Neuronal stem cell (in vitro differentiated cells): ENCODE data around the gene DAPK2.
"Not testable (repeated sequence)": the region's sequence is repeated elsewhere in the genome, so short reads cannot be mapped to it uniquely, and the experiment has no call there.

Source experiments
- DNase-seq: peaks from one replicate; pipeline ENCODE4 v3.0.0-alpha.2; 2013; ENCODE audit warnings: low spot score
- H2AFZ ChIP-seq: one replicate; pipeline ENCODE4 v1.6.1; 2013; ENCODE audit warnings: mild to moderate bottlenecking, low read length, inconsistent platforms
- H2AK5ac ChIP-seq: 2 replicates; pipeline ENCODE4 v1.6.1; 2013; ENCODE audit warnings: low read depth, mild to moderate bottlenecking, inconsistent platforms, low read length, moderate library complexity, mixed read lengths
- H2BK120ac ChIP-seq: 2 replicates; pipeline ENCODE4 v1.6.1; 2013; ENCODE audit warnings: low read depth, mild to moderate bottlenecking, inconsistent platforms, low read length, moderate library complexity, mixed read lengths
- H2BK12ac ChIP-seq: one replicate; pipeline ENCODE4 v1.6.1; 2013; ENCODE audit warnings: low read length, inconsistent platforms
- H2BK15ac ChIP-seq: 2 replicates; pipeline ENCODE4 v1.6.1; 2013; ENCODE audit warnings: mild to moderate bottlenecking, low read length, inconsistent platforms, mixed read lengths
- H2BK5ac ChIP-seq: one replicate; pipeline ENCODE4 v1.6.1; 2013; ENCODE audit warnings: inconsistent platforms, mild to moderate bottlenecking, low read length, moderate library complexity
- H3K14ac ChIP-seq: one replicate; pipeline ENCODE4 v1.6.1; 2013; ENCODE audit warnings: low read length, inconsistent platforms
- H3K18ac ChIP-seq: 2 replicates; pipeline ENCODE4 v1.6.1; 2013; ENCODE audit warnings: low read length, inconsistent platforms
- H3K23ac ChIP-seq: 2 replicates; pipeline ENCODE4 v1.6.1; 2013; ENCODE audit warnings: low read depth, mild to moderate bottlenecking, mixed read lengths, low read length, inconsistent platforms; ENCODE audit not compliant: poor library complexity
- H3K27ac ChIP-seq: replicated peaks from 3 replicates; pipeline ENCODE4 v1.5.1; 2013; ENCODE audit warnings: low read length, inconsistent platforms
- H3K27me3 ChIP-seq, 3 experiments: 2 replicates each; pipeline ENCODE4 v1.6.1; 2013; ENCODE audit warnings: low read length in 3 of 3, mild to moderate bottlenecking in 2 of 3, inconsistent platforms in 1 of 3, low read depth in 1 of 3, mixed read lengths in 1 of 3, moderate library complexity in 1 of 3; ENCODE audit not compliant: control insufficient read depth in 3 of 3, insufficient read depth in 3 of 3
- H3K36me3 ChIP-seq, 2 donors: replicated peaks in 1 of 2; 2 replicates each; pipeline ENCODE4 v1.6.1; 2013; ENCODE audit warnings: low read length in 2 of 2; ENCODE audit not compliant: control insufficient read depth in 2 of 2, insufficient read depth in 2 of 2
- H3K4ac ChIP-seq: 2 replicates; pipeline ENCODE4 v1.6.1; 2013; ENCODE audit warnings: inconsistent platforms, mild to moderate bottlenecking, low read length, moderate library complexity
- H3K4me1 ChIP-seq, 2 donors: 1 replicate in 1 of 2; 2 replicates in 1 of 2; pipeline ENCODE4 v1.6.1; 2013; ENCODE audit warnings: low read length in 2 of 2, low read depth in 1 of 2; ENCODE audit not compliant: control insufficient read depth in 2 of 2, insufficient read depth in 1 of 2
- H3K4me2 ChIP-seq: one replicate; pipeline ENCODE4 v1.6.1; 2013; ENCODE audit warnings: mild to moderate bottlenecking, low read length, inconsistent platforms; ENCODE audit not compliant: insufficient read depth, poor library complexity, severe bottlenecking
- H3K4me3 ChIP-seq, 2 donors: 2 replicates each; pipeline ENCODE4 v1.5.1; 2013; ENCODE audit warnings: low read length in 2 of 2, mild to moderate bottlenecking in 2 of 2, inconsistent platforms in 1 of 2, moderate library complexity in 1 of 2
- H3K79me1 ChIP-seq: one replicate; pipeline ENCODE4 v1.6.1; 2013; ENCODE audit warnings: low read depth, mild to moderate bottlenecking, inconsistent platforms, low read length, moderate library complexity
- H3K9ac ChIP-seq: one replicate; pipeline ENCODE4 v1.6.1; 2013; ENCODE audit warnings: mild to moderate bottlenecking, low read depth, low read length, inconsistent platforms; ENCODE audit not compliant: poor library complexity
- H3K9me3 ChIP-seq, 2 donors: replicated peaks in 1 of 2; 2 replicates each; pipeline versions ENCODE3 to v1.6.1; 2013; ENCODE audit warnings: low read length in 2 of 2, mild to moderate bottlenecking in 2 of 2, inconsistent platforms in 1 of 2, low read depth in 1 of 2, mixed read lengths in 1 of 2, moderate library complexity in 1 of 2; ENCODE audit not compliant: control insufficient read depth in 2 of 2, insufficient read depth in 1 of 2
- H4K8ac ChIP-seq: one replicate; pipeline ENCODE4 v1.6.1; 2013; ENCODE audit warnings: low read depth, mild to moderate bottlenecking, inconsistent platforms, low read length, moderate library complexity
- H4K91ac ChIP-seq: one replicate; pipeline ENCODE4 v1.6.1; 2013; ENCODE audit warnings: low read length, low read depth, mild to moderate bottlenecking, inconsistent platforms; ENCODE audit not compliant: poor library complexity
- WGBS, 2 donors: extraction: QIAGEN DNeasy Blood & Tissue Kit; methylation state at CpG; one replicate each; pipeline ENCODE4 v1.1.7; 2013; ENCODE audit warnings: missing lambda C conversion rate in 2 of 2, mixed read lengths in 1 of 2; ENCODE audit not compliant: insufficient read length in 2 of 2, insufficient replicate concordance in 1 of 2; ENCODE audit errors: extremely low coverage in 2 of 2; 5-methylcytosine and 5-hydroxymethylcytosine counted together

The DAPK2 gene

GRCh38 chr15:63968122-63968524 lies 78.2 kb downstream of the DAPK2 start:
- Histone ChIP-seq H3K4me2 (no peak overlapping the region), H3K4me3 (no peak overlapping the region), H2BK15ac (no peak overlapping the region), H3K4ac (no peak overlapping the region), H3K4me1 (peaks cover 13 to 25% of the 10 kb centered on the region in 2 donors), H3K36me3 (no peaks in the 10 kb centered on the region), H3K18ac (peak overlapping the region; percentile 46), H2AFZ (no peak overlapping the region), H2BK12ac (no peak overlapping the region), H2BK120ac (no peak overlapping the region), H3K27ac (no peak overlapping the region), H3K14ac (no peak overlapping the region), H3K9ac (no peak overlapping the region), H3K9me3 (peaks cover 4 to 18% of the 10 kb centered on the region in 2 donors), H3K27me3 (no peaks in the 10 kb centered on the region), H3K23ac (no peak overlapping the region), H4K91ac (no peak overlapping the region), H2AK5ac (no peak overlapping the region), H2BK5ac (no peak overlapping the region), H4K8ac (no peak overlapping the region), H3K79me1 (no peaks in the 10 kb centered on the region)
- WGBS, 2 donors = no CpG with 5 or more reads among the region's 4 CpGs
- no peak for DNase-seq

DNA sequence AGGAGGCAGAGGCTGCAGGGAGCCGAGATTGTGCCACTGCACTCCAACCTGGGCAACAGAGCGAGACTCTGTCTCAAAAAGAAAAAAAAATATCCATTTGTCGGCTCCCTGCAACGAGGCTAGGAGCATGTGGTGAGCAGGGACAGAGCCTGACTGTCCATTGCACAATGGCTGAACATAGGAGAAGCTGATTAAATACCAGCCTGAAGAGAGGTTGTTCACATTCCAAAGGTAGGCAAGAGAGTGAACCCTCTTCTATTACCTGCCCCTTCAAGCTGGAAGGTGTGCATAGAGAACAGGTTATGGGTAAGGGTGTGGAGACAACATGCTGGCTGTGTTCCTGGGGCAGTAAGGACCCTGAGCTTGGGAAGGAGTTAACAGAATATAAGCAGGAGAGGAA lies 78.7 kb downstream of the DAPK2 start:
- Histone ChIP-seq H3K4me3 (no peak overlapping the region), H3K9ac (no peak overlapping the region), H3K14ac (no peak overlapping the region), H4K91ac (no peak overlapping the region), H3K79me1 (no peaks in the 10 kb centered on the region), H3K23ac (no peak overlapping the region), H4K8ac (no peak overlapping the region), H3K4me1 (peaks cover 9 to 21% of the 10 kb centered on the region in 2 donors), H3K27ac (no peak overlapping the region), H3K27me3 (no peaks in the 10 kb centered on the region), H2AK5ac (no peak overlapping the region), H3K9me3 (peaks cover 2 to 18% of the 10 kb centered on the region in 2 donors), H2BK5ac (no peak overlapping the region), H3K18ac (no peak overlapping the region), H2AFZ (no peak overlapping the region), H3K36me3 (no peaks in the 10 kb centered on the region), H2BK120ac (no peak overlapping the region), H3K4ac (no peak overlapping the region), H2BK12ac (no peak overlapping the region), H3K4me2 (no peak overlapping the region), H2BK15ac (no peak overlapping the region)
- no peak for DNase-seq
- WGBS, 2 donors = no CpG with 5 or more reads among the region's 4 CpGs

DNA sequence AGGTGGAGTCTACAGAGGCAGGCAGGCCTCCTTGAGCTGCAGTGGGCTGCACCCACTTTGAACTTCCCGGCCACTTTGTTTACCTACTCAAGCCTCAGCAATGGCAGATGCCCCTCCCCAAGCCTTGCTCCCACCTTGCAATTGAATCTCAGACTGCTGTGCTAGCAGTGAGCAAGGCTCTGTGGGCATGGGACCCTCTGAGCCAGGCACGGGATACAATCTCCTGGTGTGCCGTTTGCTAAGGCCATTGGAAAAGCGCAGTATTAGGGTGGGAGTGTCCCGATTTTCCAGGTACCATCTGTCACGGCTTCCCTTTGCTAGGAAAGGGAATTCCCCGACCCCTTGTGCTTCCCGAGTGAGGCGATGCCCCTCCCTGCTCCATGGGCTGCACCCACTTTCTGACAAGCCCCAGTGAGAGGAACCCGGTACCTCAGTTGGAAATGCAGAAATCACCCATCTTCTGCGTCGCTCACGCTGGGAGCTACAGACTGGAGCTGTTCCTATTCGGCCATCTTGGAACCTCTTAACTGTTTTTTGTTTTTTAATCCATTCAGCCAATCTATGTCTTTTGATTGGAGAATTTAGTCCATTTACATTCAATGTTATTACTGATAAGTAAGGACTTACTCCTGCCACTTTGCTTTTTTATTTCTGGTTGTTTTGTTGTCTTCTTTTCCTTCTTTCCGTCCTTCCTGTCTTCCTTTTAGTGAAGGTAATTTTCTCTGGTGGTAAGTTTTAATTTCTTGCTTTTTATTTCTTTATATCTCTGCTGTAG lies 83.2 kb downstream of the DAPK2 start:
- H3K18ac ChIP-seq, H2AK5ac ChIP-seq, H3K27ac ChIP-seq, H3K4me2 ChIP-seq, H4K8ac ChIP-seq, H3K4ac ChIP-seq, H3K36me3 ChIP-seq, H2BK5ac ChIP-seq, DNase-seq, H3K14ac ChIP-seq, H3K4me1 ChIP-seq, H3K9ac ChIP-seq, H3K79me1 ChIP-seq, H3K4me3 ChIP-seq, H3K23ac ChIP-seq, H2BK12ac ChIP-seq, H2BK120ac ChIP-seq, H2AFZ ChIP-seq, H3K27me3 ChIP-seq, H4K91ac ChIP-seq, H2BK15ac ChIP-seq: not testable (repeated sequence)
- no CpG with 5 or more reads among the region's 15 CpGs for WGBS, 2 donors
- H3K9me3 ChIP-seq = peaks cover 2 to 18% of the 10 kb centered on the region in 2 donors

DNA sequence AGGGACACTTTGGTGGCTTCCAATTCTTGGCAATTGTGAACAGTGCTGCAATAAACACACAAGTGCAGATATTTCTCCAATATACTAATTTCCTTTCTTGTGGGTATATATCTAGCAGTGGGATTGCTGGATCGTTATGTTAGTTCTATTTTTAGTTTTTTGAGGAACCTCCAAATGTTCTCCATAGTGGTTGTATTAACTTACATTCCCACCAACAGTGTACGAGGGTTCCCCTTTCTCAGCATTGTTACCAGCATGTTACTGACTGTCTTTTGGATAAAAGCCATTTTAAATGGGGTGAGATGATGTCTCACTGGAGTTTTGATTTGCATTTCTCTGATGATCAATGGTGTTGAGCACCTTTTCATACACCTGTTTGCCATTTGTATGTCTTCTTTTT lies 92.8 kb downstream of the DAPK2 start:
- DNase-seq = no peak
- WGBS, 2 donors = no CpG with 5 or more reads among the region's 2 CpGs
- Histone ChIP-seq H2BK5ac (no peak overlapping the region), H3K9ac (no peak overlapping the region), H3K27ac (no peak overlapping the region), H2BK12ac (no peak overlapping the region), H3K27me3 (no peaks in the 10 kb centered on the region), H3K23ac (no peak overlapping the region), H4K91ac (no peak overlapping the region), H2AFZ (no peak overlapping the region), H2BK15ac (no peak overlapping the region), H3K4ac (no peak overlapping the region), H3K36me3 (no peaks in the 10 kb centered on the region), H3K14ac (no peak overlapping the region), H3K79me1 (no peaks in the 10 kb centered on the region), H2BK120ac (no peak overlapping the region), H3K4me3 (no peak overlapping the region), H3K18ac (no peak overlapping the region), H3K4me1 (no peaks in the 10 kb centered on the region), H3K9me3 (no peaks in the 10 kb centered on the region), H2AK5ac (no peak overlapping the region), H4K8ac (no peak overlapping the region), H3K4me2 (no peak overlapping the region)
